GDM1 (cell line): ENCODE results near the gene RTN4R.

Source experiments
- DNase-seq: peaks from one replicate; lab custom pipeline; 2025; lab: John Stamatoyannopoulos, UW

The RTN4R gene

GRCh38 chr22:20198557-20199319 is 69.4 kb downstream of the RTN4R start:
- no peak for DNase-seq

GRCh38 chr22:20197407-20198030 is 70.6 kb downstream of the RTN4R start:
- DNase-seq: no peak

- no peak for DNase-seq
Observed at GRCh38 chr22:20196094-20196842, 71.8 kb downstream of the RTN4R start.

- no peak for DNase-seq
Observed at GRCh38 chr22:20194681-20195593, 73.2 kb downstream of the RTN4R start.

- no peak for DNase-seq
Observed at GRCh38 chr22:20193761-20194494, 74.2 kb downstream of the RTN4R start.

GRCh38 chr22:20192972-20193760 is 75.0 kb downstream of the RTN4R start:
- DNase-seq: no peak

- DNase-seq: no peak
Observed at GRCh38 chr22:20192293-20192971, 75.7 kb downstream of the RTN4R start.

GRCh38 chr22:20191803-20192202 is 76.3 kb downstream of the RTN4R start:
- DNase-seq: no peak
